ENCODE measurements around the gene SFMBT2. TPM values are rescaled to one million over a fixed set of nuclear protein-coding genes. Genes with fewer than 3 reads are reported as not detected.

SFMBT2 gene
- total and polyA plus RNA-seq, 2 of the 4 experiments (the other 2 are of a cell fraction) = 0.70 to 1.3 TPM

GRCh38 chr10:7359954-7360353, 50.9 kb downstream of the SFMBT2 start:
- dilution Hi-C loops (cut with HindIII; ENCODE audit: low sequenced_read_pairs, unreplicated experiment) (no loop called here), in situ Hi-C loops (cut with MboI; ENCODE audit: low sequenced_read_pairs) (no loop called here), intact Hi-C loops (cut with micrococcal nuclease) (no loop called here)
- H4K91ac ChIP-seq (ENCODE audit: insufficient read depth, low read depth, low read length) = no peak overlapping the region
- no peak overlapping the region for H4K5ac ChIP-seq (ENCODE audit: low read depth, low read length)
- no peak overlapping the region for H2AK9ac ChIP-seq (replicated peaks; ENCODE audit: low read depth, low read length, poor library complexity)
- H3K4me3 ChIP-seq (ENCODE audit: insufficient read depth, low read depth, low read length) = no peak overlapping the region
- TF ChIP-seq MAZ (IDR thresholded peaks at IDR 0.05; ENCODE audit: borderline replicate concordance, low read depth, low read length) (no peak), MAFK (IDR thresholded peaks at IDR 0.05; ENCODE audit: low read depth, low read length) (no peak), BHLHE40 (IDR thresholded peaks at IDR 0.05; ENCODE audit: low read depth, low read length) (no peak), RAD21 (IDR thresholded peaks at IDR 0.05; ENCODE audit: low read length) (no peak), RCOR1 (IDR thresholded peaks at IDR 0.05; ENCODE audit: insufficient replicate concordance, low read length) (no peak), NFE2L2 (IDR thresholded peaks at IDR 0.05; ENCODE audit: low read depth, low read length) (no peak), FOS (IDR thresholded peaks at IDR 0.05; ENCODE audit: low read depth, low read length) (no peak), ELK1 (IDR thresholded peaks at IDR 0.05; ENCODE audit: borderline replicate concordance, low read depth, low read length) (no peak), MXI1 (IDR thresholded peaks at IDR 0.05; ENCODE audit: borderline replicate concordance, low read depth, low read length) (no peak), USF2 (IDR thresholded peaks at IDR 0.05; ENCODE audit: low read depth, low read length) (no peak), SMC3 (IDR thresholded peaks at IDR 0.05; ENCODE audit: low read depth, low read length) (no peak)
- POLR2A ChIA-PET (ENCODE audit: unreplicated experiment) = no interaction called here
- no peak overlapping the region for H3K56ac ChIP-seq (ENCODE audit: extremely low read depth, insufficient read depth, low read length)
- no peak overlapping the region for H3K14ac ChIP-seq (replicated peaks; ENCODE audit: low read depth, low read length)
- no peaks in the 10 kb centered on the region for H4K20me1 ChIP-seq (ENCODE audit: insufficient read depth, low read length)
- peaks cover 2% of the 10 kb centered on the region; the same call in 1 of the 2 replicates for H3K9me3 ChIP-seq (ENCODE audit: control insufficient read depth, insufficient read depth, low read length)
- H2BK20ac ChIP-seq (ENCODE audit: low read depth, low read length) = no peak overlapping the region
- no peak overlapping the region for H2BK120ac ChIP-seq (ENCODE audit: low read depth, low read length)
- H4K8ac ChIP-seq (ENCODE audit: low read depth in 2 of 2, low read length in 2 of 2) = no peak overlapping the region
- H3K36me3 ChIP-seq (ENCODE audit: control insufficient read depth, insufficient read depth, low read length) = no peaks in the 10 kb centered on the region; the same call in 1 of the 2 replicates
- no peak overlapping the region for H2AK5ac ChIP-seq (ENCODE audit: low read depth, low read length)
- H3K18ac ChIP-seq (ENCODE audit: low read depth, low read length) = no peak overlapping the region
- H3K27ac ChIP-seq (ENCODE audit: insufficient read depth, low read length) = no peak overlapping the region
- H3K9ac ChIP-seq (ENCODE audit: low read depth, low read length) = no peak overlapping the region
- H3K4me2 ChIP-seq (ENCODE audit: low read depth, low read length) = no peak overlapping the region
- H2BK5ac ChIP-seq (ENCODE audit: low read depth, low read length, poor library complexity, severe bottlenecking) = no peak overlapping the region
- H3K4ac ChIP-seq (ENCODE audit: low read depth, low read length) = no peak overlapping the region
- ATAC-seq (ENCODE audit: low read depth) (no peak), DNase-seq (no peak)
- WGBS, 2 experiments (ENCODE audit: extremely low coverage in 2 of 2, insufficient read length in 1 of 2) = 86% methylated on average over 3 of the region's 7 CpGs; no CpG with 5 or more reads in 1 of the 2 experiments
- no peak overlapping the region for H3K23ac ChIP-seq (ENCODE audit: low read depth, low read length)
- no peaks in the 10 kb centered on the region for H3K79me1 ChIP-seq (ENCODE audit: low read depth in 1 of 2, low read length in 2 of 2)
- H3K9me1 ChIP-seq (ENCODE audit: insufficient read depth, low read length) = no peaks in the 10 kb centered on the region
- BruUV-seq (replicated peaks) = no TSS peak
- no peaks in the 10 kb centered on the region for H3K27me3 ChIP-seq (ENCODE audit: control insufficient read depth, insufficient read depth, low read length)
- CTCF ChIA-PET = no interaction called here
- no peak overlapping the region for H2BK15ac ChIP-seq (ENCODE audit: low read depth, low read length)
- H3K4me1 ChIP-seq (ENCODE audit: control insufficient read depth, insufficient read depth, low read length) = no peaks in the 10 kb centered on the region
- H2AFZ ChIP-seq (replicated peaks; ENCODE audit: low read length, poor library complexity) = no peak overlapping the region

Measured in IMR-90 (cell line).